ENCODE results near the gene CACYBP. TPM values are rescaled to one million over a fixed set of nuclear protein-coding genes. Genes with fewer than 3 reads are reported as not detected.

The CACYBP gene
- total RNA-seq, 2 donors from 2014 or later = 170 to 182 TPM

DNA sequence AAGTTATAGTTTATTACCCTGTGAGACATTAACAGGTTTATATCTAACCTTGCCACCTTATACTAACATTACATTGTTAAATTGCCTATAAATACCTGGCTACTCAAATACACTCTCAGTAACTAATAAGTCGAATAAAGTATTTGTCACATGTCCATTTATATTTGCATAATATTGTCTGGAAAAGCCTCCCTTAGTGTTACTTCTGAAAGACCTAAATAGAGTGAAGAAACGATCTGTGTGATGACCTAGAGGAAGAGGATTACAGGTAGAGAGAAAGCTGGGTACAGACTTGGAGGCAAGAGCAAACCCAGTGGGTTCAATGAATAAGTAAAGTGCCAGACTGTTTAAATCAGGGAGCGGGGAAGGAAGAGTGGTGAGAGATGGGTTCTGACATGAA is 2.7 kb upstream of the CACYBP start:
- peaks cover 5% of the 10 kb centered on the region for H3K36me3 ChIP-seq (ENCODE audit: control insufficient read depth, insufficient read depth, low read length)
- TF ChIP-seq CTCF (conservative IDR thresholded peaks at IDR 0.05) = no peak
- H3K36me3 Mint-ChIP-seq (ENCODE audit: low read depth) = peaks cover 2% of the 10 kb centered on the region
- 94 to 95% methylated on average over 2 to 3 of the region's 3 CpGs for WGBS, 2 experiments (ENCODE audit: insufficient coverage in 1 of 2, insufficient read length in 1 of 2)
- peaks cover 23% of the 10 kb centered on the region for H3K4me1 Mint-ChIP-seq
- H3K9me3 Mint-ChIP-seq = no peaks in the 10 kb centered on the region
- H3K27ac ChIP-seq (ENCODE audit: low read depth, low read length) = no peak overlapping the region
- H3K27me3 Mint-ChIP-seq (ENCODE audit: insufficient read depth) = no peaks in the 10 kb centered on the region
- no peak overlapping the region for H3K4me3 Mint-ChIP-seq
- no peak overlapping the region for H3K27ac Mint-ChIP-seq
- no peak overlapping the region for H3K9ac ChIP-seq (ENCODE audit: extremely low read depth, low read length, poor library complexity, severe bottlenecking)
- no peak for DNase-seq
- no peaks in the 10 kb centered on the region for H3K4me1 ChIP-seq (ENCODE audit: control insufficient read depth, insufficient read depth, low read length)
- H3K9me3 ChIP-seq (ENCODE audit: control insufficient read depth, low read length) = no peaks in the 10 kb centered on the region
- no peak overlapping the region for H3K4me3 ChIP-seq (ENCODE audit: low read length)
- no peaks in the 10 kb centered on the region for H3K27me3 ChIP-seq (ENCODE audit: control insufficient read depth, insufficient read depth, low read length, poor library complexity, severe bottlenecking)

DNA sequence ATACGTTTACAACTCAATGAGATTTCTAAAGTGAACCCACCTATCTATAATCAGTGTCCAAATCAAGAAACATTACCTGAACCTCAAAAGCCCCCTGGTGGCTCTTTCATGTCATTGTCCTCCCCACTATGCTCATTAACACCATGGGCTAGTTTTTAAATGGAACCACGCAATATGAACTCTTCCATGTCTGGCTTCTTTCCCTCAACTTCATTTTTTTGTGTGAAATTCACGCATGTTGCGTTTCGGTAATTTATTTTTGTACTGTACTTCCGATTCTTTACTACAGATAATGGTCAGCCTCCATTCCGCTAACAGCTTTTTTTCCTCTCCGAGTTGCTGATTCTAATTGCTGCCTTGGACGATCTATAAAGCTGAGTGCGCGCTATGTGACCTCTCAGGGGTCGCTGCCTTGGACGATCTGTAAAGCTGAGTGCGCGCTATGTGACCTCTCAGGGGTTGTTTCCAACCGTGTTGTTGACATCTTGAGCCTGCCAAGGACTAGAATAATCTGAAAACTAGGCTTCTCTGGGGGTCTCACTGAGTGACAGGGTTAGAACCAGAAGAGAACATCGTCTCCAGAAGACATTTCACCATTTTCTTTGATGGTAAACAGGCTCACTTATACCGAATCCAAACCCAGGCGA is 1.1 kb upstream of the CACYBP start:
- 11 to 28% methylated on average over 13 to 19 of the region's 19 CpGs for WGBS, 2 experiments (ENCODE audit: insufficient coverage in 1 of 2, insufficient read length in 1 of 2)
- H3K36me3 Mint-ChIP-seq (ENCODE audit: low read depth) = peaks cover 5% of the 10 kb centered on the region
- H3K4me3 Mint-ChIP-seq = no peak overlapping the region
- peak overlapping the region; percentile 99 for H3K27ac ChIP-seq (ENCODE audit: low read depth, low read length)
- peak; percentile 97 for TF ChIP-seq CTCF (conservative IDR thresholded peaks at IDR 0.05)
- H3K27ac Mint-ChIP-seq = no peak overlapping the region
- no peaks in the 10 kb centered on the region for H3K4me1 ChIP-seq (ENCODE audit: control insufficient read depth, insufficient read depth, low read length)
- H3K4me1 Mint-ChIP-seq = peaks cover 26% of the 10 kb centered on the region
- H3K9me3 ChIP-seq (ENCODE audit: control insufficient read depth, low read length) = no peaks in the 10 kb centered on the region
- peaks cover 5% of the 10 kb centered on the region for H3K36me3 ChIP-seq (ENCODE audit: control insufficient read depth, insufficient read depth, low read length)
- H3K9ac ChIP-seq (ENCODE audit: extremely low read depth, low read length, poor library complexity, severe bottlenecking) = peak overlapping the region; percentile 97
- H3K27me3 Mint-ChIP-seq (ENCODE audit: insufficient read depth) = no peaks in the 10 kb centered on the region
- peak; percentile 63 for DNase-seq
- H3K4me3 ChIP-seq (ENCODE audit: low read length) = peak overlapping the region; percentile 89
- H3K9me3 Mint-ChIP-seq = no peaks in the 10 kb centered on the region
- no peaks in the 10 kb centered on the region for H3K27me3 ChIP-seq (ENCODE audit: control insufficient read depth, insufficient read depth, low read length, poor library complexity, severe bottlenecking)

DNA sequence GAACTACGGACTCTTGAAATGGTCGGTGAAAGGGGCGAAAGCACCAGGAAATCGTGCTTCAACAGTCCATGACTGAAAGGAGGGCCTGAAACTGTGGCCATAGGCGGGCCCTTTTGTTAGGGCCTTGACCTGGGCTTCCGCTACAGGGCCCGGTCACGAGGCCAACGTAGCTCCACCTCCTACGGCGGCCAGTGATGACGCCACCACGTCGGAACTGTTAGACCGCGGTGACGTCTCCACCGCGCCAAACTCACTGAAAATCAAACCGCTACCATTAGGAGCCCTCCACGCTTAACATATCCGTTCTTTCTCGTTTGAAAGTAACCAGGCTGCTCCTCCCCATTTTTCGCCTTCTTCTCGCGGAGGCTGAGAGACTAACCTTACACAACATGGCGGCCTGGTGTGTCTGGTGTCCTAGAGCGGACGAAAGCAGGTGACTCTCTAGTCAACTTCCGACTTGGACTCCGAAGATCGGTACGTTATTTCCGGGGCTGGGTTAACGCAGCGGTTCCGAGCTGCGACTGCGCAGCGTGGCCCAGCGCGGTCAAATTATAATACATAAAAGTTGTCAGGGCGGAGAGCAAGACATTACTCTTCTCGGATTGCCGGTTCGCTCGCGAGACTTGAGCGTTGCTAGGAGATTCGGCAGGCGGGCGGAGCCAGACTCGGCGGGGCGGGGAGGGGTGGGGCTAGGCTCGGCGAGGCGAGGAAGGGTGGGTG is 371 bp upstream of the CACYBP start:
- 0% methylated on average over 38 to 58 of the region's 58 CpGs for WGBS, 2 experiments (ENCODE audit: insufficient coverage in 1 of 2, insufficient read length in 1 of 2)
- no peak for TF ChIP-seq CTCF (conservative IDR thresholded peaks at IDR 0.05)
- Histone ChIP-seq H3K27ac (ENCODE audit: low read depth, low read length) (peak overlapping the region; percentile 99), H3K27me3 (ENCODE audit: control insufficient read depth, insufficient read depth, low read length, poor library complexity, severe bottlenecking) (no peaks in the 10 kb centered on the region), H3K9ac (ENCODE audit: extremely low read depth, low read length, poor library complexity, severe bottlenecking) (peak overlapping the region; percentile 97), H3K9me3 (ENCODE audit: control insufficient read depth, low read length) (no peaks in the 10 kb centered on the region), H3K4me3 (ENCODE audit: low read length) (peak overlapping the region; percentile 89), H3K4me1 (ENCODE audit: control insufficient read depth, insufficient read depth, low read length) (no peaks in the 10 kb centered on the region), H3K36me3 (ENCODE audit: control insufficient read depth, insufficient read depth, low read length) (peaks cover 8% of the 10 kb centered on the region)
- H3K4me3 Mint-ChIP-seq = no peak overlapping the region
- peaks cover 5% of the 10 kb centered on the region for H3K36me3 Mint-ChIP-seq (ENCODE audit: low read depth)
- DNase-seq = peak; percentile 99
- H3K27ac Mint-ChIP-seq = no peak overlapping the region
- no peaks in the 10 kb centered on the region for H3K27me3 Mint-ChIP-seq (ENCODE audit: insufficient read depth)
- no peaks in the 10 kb centered on the region for H3K9me3 Mint-ChIP-seq
- H3K4me1 Mint-ChIP-seq = peaks cover 26% of the 10 kb centered on the region
